GM19467 (cell line): ENCODE results near the gene MRPL48.
A peak's percentile ranks its signal among the peaks of the same experiment; 100 is the strongest.
"Not testable (repeated sequence)": the region's sequence is repeated elsewhere in the genome, so short reads cannot be mapped to it uniquely, and the experiment has no call there.

Source experiments
- ATAC-seq: cut with Tn5 transposase; IDR thresholded peaks from one replicate; pipeline ENCODE4 v1.9.1; 2021; ENCODE audit warnings: mild to moderate bottlenecking, moderate library complexity; ENCODE audit not compliant: unreplicated experiment

Gene MRPL48

DNA sequence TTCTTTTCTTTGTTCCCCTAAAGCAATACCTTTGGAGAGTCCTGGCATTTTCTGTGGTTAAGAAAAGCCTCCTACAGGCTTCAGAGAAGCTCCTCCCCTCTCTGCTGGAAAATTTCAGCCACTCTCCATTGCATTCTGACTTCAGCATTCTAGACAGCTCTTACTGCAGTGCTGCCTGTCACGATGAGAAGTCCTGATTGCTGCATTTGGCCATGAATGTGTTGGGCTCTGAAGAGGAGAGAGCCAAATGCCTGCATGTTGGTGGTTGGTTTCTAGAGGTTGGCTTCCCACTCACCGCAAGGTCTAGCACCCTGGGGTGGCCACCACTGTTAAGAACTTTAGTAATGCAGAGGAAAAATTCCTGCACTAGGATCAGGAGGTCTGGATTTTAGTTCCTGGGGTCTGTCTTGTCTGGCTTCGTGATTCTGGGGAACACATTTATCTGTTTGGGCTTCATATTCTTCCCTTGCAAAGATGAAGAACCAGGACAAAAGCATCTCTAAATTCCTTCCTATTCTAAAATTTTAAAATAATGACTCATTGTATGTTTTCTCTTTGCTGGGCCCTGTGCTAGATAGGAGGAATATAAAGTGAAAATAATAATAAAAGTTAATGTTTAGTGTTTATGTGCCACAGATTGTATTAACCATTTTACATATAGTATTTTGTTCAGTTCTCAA, 50.9 kb downstream of the MRPL48 start:
- no peak for ATAC-seq

GRCh38 chr11:73839123-73839457, 51.4 kb downstream of the MRPL48 start:
- ATAC-seq = no peak

GRCh38 chr11:73851046-73851764, 63.5 kb downstream of the MRPL48 start:
- no peak for ATAC-seq

- no peak for ATAC-seq
Measured at GRCh38 chr11:73852049-73852448, 64.4 kb downstream of the MRPL48 start.

DNA sequence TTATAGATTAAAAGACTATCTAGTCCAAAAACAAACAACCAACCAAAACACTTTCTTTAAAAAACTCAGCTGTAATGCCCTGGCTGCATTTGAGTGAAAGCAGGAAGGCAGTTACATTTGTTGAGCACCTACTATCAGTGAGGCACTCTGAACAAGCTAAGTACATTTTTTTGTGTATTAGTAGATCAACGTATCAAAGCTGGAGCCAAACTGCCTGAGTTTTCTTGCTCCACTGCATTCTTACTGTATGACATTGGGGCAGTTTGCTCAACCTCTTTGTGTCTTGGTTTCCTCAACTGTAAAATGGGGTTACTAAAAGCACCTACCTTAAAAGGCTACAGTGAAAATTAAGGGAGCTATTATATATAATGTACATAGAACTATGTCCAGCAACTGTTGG, 67.0 kb downstream of the MRPL48 start:
- ATAC-seq = no peak

DNA sequence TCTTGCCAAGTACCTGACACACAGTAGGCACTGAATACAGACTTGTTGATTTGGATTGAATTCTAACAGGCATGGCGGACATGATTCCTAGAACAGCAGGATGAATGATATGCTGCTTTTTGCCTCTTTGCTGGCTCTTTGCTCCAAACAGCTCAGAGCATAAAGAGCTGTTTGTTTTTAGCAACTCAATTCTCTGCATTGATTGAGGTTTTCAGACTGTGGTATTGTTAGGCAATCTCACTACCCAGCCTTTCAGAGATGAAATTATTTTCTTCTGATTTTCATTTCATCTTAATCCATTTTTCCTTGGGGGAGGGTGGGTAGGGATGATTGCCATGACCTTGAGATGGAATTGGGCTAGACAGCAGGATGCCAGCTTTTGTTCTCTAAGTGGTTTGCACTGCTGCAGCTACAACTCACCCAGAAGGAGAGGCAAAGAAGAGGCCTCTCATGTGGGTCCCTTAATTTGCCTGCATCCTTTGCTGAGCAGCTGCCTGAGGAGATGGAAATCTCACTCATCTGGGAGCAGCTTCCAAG, 68.4 kb downstream of the MRPL48 start:
- no peak for ATAC-seq

DNA sequence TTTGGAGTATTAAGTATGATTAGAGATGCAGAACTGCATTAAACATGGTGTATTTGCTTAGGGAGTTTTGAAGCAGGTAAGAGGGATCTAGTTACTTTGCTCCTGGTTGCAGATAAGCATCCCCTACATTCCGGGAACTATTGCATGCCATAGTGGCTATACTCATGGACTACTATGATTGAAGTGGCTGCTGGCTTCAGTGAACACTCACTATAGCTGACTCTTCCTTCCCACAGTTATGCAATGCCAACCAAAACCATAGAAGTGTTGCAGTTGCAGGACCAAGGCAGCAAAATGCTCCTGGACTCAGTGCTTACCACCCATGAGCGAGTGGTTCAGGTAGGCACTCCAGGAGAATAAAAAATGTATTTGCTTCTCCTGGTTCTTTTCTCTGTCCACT, 72.0 kb downstream of the MRPL48 start:
- no peak for ATAC-seq

- no peak for ATAC-seq
Measured at GRCh38 chr11:73860202-73860601, 72.5 kb downstream of the MRPL48 start.

GRCh38 chr11:73862986-73863385, 75.3 kb downstream of the MRPL48 start:
- no peak for ATAC-seq

GRCh38 chr11:73866095-73866579, 78.5 kb downstream of the MRPL48 start:
- ATAC-seq = no peak

GRCh38 chr11:73866586-73866996, 78.9 kb downstream of the MRPL48 start:
- ATAC-seq = no peak

DNA sequence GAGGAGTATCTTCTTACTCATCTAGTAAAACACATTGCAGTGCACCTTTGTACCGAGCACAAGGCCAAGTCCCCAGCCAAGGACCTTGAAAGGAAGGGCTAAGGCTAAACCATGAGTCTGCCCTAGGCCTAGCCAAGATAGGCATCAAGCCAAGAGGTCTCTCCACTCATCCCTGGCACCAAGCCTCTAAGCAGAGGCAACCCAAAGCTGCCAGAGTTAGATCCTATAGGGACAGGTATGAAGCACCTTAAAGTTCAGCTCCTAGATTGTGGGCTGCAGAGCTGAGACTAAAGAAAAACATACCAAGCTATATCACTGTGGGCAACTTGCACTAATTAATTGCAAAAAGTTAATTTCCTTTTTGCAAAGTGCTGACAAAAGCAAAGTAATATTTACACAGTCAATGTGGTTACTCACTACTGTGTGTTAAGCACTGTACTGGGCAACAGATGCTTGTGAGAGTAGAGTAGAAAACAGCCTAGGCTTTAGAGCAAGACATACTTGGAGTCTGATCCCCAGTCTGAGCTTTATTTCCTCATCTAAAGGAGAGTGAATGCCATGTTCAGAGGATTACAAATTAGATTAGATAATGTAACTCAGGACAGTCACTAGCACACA, 81.8 kb downstream of the MRPL48 start:
- no peak for ATAC-seq

DNA sequence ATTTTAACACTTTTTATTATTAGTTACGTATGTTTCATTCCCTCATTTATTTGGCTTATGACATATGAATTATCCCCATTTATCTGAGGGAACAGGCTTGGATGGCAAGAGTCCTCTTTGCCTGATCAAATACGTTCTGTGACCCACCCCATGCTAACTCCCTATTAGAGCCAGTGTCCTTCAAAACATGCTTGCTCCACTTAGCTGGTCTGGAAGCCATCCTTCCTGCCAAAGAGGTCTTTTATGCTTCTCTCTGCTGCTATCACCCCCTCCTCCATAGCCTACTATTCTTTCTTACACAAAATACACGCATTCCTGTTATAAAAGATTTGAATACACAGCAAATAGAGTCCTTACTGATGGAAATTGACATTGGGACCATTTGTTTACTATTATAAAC, 82.6 kb downstream of the MRPL48 start:
- no peak for ATAC-seq

GRCh38 chr11:73872749-73873357, 85.2 kb downstream of the MRPL48 start:
- no peak for ATAC-seq

- ATAC-seq = no peak
Measured at GRCh38 chr11:73875380-73875779, 87.7 kb downstream of the MRPL48 start.

DNA sequence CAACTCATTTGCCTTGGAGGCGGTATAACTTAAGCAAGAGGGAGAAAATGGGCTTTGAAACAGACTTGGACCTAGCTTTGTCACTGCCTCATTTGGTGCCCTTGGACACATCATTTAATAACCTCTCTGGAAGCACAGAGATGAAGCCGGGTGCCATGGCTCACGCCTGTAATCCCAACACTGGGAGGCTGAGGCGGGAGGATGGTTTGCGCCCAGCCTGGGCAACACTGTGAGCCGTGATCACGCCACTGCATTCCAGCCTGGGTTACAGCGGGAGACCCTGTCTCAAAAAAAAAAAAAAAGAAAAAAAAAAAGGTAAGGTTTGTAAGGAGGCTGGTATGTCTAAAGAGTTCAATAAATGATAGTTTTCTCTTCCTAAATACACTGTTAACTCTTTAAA, 88.2 kb downstream of the MRPL48 start:
- no peak for ATAC-seq

- ATAC-seq = peak; percentile 97
Measured at GRCh38 chr11:73876424-73877310, 89.0 kb downstream of the MRPL48 start, which contains the start of the genes COA4 and PAAF1. Gene COA4, minus strand, starts transcription at chr11:73876846. Its CDS starts 3,468 bp downstream, at chr11:73873378. Gene PAAF1, plus strand, starts transcription at chr11:73876999. Its CDS starts 23 bp downstream, at chr11:73877022.

DNA sequence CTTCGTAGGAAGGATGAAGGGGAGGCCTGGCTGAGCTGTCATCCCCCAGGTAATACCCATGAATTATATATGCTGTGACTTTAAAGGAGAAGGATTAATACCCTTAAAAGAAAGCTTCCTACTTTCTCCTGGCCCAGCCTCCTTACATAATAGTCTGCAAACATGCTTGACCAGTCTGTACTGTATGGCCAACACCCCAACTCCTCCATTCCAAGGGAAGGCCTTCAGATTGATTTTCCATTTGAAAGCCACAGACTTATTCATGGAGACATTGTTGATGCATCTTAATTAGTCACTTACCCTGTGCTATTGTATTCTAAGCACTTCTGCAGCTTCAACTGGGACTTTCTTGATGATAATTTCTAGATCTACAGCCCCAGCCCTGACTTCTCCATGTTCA, 91.1 kb downstream of the MRPL48 start:
- no peak for ATAC-seq

DNA sequence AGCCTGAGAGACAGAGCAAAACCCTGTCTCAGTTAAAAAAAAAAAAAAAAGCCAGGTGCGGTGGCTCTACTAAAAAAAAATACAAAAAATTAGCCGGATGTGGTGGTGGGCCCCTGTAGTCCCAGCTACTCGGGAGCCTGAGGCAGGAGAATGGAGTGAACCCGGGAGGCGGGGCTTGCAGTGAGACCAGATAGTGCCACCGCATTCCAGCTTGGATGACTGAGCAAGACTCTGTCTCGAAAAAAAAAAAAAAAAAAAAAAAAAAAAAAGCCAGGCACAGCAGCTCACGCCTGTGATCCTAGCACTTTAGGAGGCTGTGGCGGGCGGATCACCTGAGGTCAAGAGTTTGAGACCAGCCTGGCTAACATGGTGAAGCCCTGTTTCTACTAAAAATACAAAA, 92.8 kb downstream of the MRPL48 start:
- ATAC-seq = not testable (repeated sequence)

GRCh38 chr11:73883856-73884255, 96.2 kb downstream of the MRPL48 start:
- ATAC-seq = no peak
